GM12874 (cell line): ENCODE results near the gene ZSWIM7.

Experiments used
- CTCF ChIP-seq: IDR thresholded peaks from 2 replicates; pipeline ENCODE4 v1.5.1; 2011; ENCODE audit warnings: low read depth, mild to moderate bottlenecking, control low read depth, low read length, moderate library complexity; ENCODE audit not compliant: insufficient read depth

ZSWIM7 gene

GRCh38 chr17:15945527-15946191 is 53.8 kb downstream of the ZSWIM7 start:
- TF ChIP-seq CTCF, result no peak

GRCh38 chr17:15944759-15945526 is 54.6 kb downstream of the ZSWIM7 start, which contains the start of gene ADORA2B:
Gene ADORA2B (plus strand): TSS chr17:15945130. CDS start chr17:15945249, 119 bp downstream.
- peak; percentile 70 for TF ChIP-seq CTCF

- TF ChIP-seq CTCF, result no peak
Measured at GRCh38 chr17:15943971-15944758, 55.3 kb downstream of the ZSWIM7 start.

- no peak for TF ChIP-seq CTCF
Measured at GRCh38 chr17:15942207-15942833, 57.2 kb downstream of the ZSWIM7 start.

- no peak for TF ChIP-seq CTCF
Measured at GRCh38 chr17:15941781-15942180, 57.7 kb downstream of the ZSWIM7 start.

GRCh38 chr17:15935891-15936290 is 63.6 kb downstream of the ZSWIM7 start:
- no peak for TF ChIP-seq CTCF

GRCh38 chr17:15934866-15935265 is 64.6 kb downstream of the ZSWIM7 start:
- no peak for TF ChIP-seq CTCF
